GM12875 (cell line): Measurements from ENCODE around the gene TRAPPC3.
A peak's percentile ranks its signal among the peaks of the same experiment; 100 is the strongest.

Experiments
- H3K4me3 ChIP-seq: one replicate; pipeline ENCODE4 v1.5.1; 2011; ENCODE audit warnings: low read depth, low read length, control low read depth
- TF ChIP-seq, protein P1 (sequence below): IDR thresholded peaks from 2 replicates; pipeline ENCODE4 v1.5.1; 2011; ENCODE audit warnings: low read depth, mild to moderate bottlenecking, control low read depth, inconsistent platforms, low read length, moderate library complexity, borderline replicate concordance; ENCODE audit not compliant: insufficient read depth

The TRAPPC3 gene

DNA sequence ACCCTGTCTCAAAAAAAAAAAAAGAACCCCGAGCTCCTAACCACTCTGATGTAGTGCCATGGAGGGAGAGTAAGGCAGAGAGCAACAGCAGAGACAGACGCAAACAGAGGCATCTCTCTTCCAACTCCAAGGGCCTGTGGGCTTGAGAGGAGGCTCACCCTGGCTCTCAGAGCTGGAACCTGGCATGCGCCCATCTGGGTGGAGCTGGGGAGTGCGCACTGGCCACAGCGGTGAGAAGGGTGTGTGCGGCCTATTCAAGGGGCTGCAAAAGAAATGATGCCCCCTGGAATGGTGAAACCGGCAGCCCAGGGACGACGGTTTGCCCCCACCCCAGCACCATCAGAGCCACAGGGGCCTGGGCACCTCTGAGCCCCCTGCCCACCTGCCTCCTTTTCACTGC, 41.9 kb downstream of the TRAPPC3 start:
- H3K4me3 ChIP-seq, result no peak overlapping the region
- TF ChIP-seq, protein P1, sequence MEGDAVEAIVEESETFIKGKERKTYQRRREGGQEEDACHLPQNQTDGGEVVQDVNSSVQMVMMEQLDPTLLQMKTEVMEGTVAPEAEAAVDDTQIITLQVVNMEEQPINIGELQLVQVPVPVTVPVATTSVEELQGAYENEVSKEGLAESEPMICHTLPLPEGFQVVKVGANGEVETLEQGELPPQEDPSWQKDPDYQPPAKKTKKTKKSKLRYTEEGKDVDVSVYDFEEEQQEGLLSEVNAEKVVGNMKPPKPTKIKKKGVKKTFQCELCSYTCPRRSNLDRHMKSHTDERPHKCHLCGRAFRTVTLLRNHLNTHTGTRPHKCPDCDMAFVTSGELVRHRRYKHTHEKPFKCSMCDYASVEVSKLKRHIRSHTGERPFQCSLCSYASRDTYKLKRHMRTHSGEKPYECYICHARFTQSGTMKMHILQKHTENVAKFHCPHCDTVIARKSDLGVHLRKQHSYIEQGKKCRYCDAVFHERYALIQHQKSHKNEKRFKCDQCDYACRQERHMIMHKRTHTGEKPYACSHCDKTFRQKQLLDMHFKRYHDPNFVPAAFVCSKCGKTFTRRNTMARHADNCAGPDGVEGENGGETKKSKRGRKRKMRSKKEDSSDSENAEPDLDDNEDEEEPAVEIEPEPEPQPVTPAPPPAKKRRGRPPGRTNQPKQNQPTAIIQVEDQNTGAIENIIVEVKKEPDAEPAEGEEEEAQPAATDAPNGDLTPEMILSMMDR, result no peak

GRCh38 chr1:36106269-36106668, 43.0 kb downstream of the TRAPPC3 start:
- TF ChIP-seq, protein P1, result no peak
- H3K4me3 ChIP-seq, result no peak overlapping the region

GRCh38 chr1:36101546-36101945, 47.7 kb downstream of the TRAPPC3 start:
- TF ChIP-seq, protein P1, result no peak
- no peak overlapping the region for H3K4me3 ChIP-seq

GRCh38 chr1:36100376-36100775, 48.9 kb downstream of the TRAPPC3 start:
- TF ChIP-seq, protein P1, result no peak
- no peak overlapping the region for H3K4me3 ChIP-seq

GRCh38 chr1:36099681-36100341, 49.5 kb downstream of the TRAPPC3 start:
- no peak overlapping the region for H3K4me3 ChIP-seq
- TF ChIP-seq, protein P1, result peak; percentile 81

DNA sequence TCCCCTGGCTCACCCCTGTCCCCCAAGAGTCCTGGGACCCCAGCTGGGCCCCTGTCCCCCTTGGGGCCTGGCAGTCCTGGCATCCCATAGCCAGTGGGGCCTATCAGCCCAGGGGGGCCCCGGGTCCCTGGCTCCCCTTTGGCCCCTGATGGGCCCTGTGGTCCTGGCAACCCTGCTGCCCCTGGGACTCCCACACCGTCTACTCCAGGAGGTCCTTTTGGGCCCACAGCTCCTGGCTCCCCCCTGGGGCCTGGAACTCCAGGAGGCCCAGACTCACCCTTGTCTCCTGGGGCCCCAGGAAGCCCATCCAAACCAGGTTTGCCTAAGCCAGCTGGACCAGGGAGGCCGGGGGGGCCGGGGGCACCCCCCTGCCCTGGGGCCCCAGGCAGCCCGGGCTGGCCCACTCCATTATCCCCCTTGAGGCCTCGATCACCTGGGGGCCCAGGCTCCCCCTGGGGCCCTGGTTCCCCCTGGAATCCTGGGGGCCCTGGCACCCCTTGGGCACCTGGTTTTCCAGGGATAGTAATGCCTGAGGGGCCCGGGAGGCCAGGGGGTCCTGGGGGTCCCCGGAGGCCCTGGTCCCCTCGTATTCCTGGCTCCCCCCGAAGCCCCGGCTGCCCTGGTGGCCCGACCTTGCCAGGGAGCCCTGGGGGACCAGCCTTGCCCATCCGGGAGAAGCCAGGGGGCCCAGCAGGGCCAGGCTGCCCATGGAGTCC, 50.5 kb downstream of the TRAPPC3 start:
- H3K4me3 ChIP-seq, result no peak overlapping the region
- TF ChIP-seq, protein P1, result no peak
